AG09309 (cell line): Measurements from ENCODE around the gene CEP85L.

Source experiments
- DNase-seq: peaks from one replicate; pipeline ENCODE4 v3.0.0-alpha.2; 2010; ENCODE audit warnings: low read depth
- H3K4me3 ChIP-seq: 2 replicates; pipeline ENCODE4 v1.5.1; 2011; ENCODE audit warnings: mild to moderate bottlenecking, low read depth, low read length, moderate library complexity; ENCODE audit not compliant: control insufficient read depth
- TF ChIP-seq, protein P1 (sequence below): IDR thresholded peaks from 2 replicates; pipeline ENCODE4 v1.5.1; 2011; ENCODE audit warnings: mild to moderate bottlenecking, low read depth, low read length, inconsistent platforms; ENCODE audit not compliant: insufficient read depth, control insufficient read depth; ENCODE audit errors: missing control alignments

CEP85L gene

GRCh38 chr6:118650582-118651281 is 659 bp downstream of the CEP85L start:
- H3K4me3 ChIP-seq, result peak overlapping the region; percentile 64
- no peak for DNase-seq
- TF ChIP-seq, protein P1, sequence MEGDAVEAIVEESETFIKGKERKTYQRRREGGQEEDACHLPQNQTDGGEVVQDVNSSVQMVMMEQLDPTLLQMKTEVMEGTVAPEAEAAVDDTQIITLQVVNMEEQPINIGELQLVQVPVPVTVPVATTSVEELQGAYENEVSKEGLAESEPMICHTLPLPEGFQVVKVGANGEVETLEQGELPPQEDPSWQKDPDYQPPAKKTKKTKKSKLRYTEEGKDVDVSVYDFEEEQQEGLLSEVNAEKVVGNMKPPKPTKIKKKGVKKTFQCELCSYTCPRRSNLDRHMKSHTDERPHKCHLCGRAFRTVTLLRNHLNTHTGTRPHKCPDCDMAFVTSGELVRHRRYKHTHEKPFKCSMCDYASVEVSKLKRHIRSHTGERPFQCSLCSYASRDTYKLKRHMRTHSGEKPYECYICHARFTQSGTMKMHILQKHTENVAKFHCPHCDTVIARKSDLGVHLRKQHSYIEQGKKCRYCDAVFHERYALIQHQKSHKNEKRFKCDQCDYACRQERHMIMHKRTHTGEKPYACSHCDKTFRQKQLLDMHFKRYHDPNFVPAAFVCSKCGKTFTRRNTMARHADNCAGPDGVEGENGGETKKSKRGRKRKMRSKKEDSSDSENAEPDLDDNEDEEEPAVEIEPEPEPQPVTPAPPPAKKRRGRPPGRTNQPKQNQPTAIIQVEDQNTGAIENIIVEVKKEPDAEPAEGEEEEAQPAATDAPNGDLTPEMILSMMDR, result no peak

DNA sequence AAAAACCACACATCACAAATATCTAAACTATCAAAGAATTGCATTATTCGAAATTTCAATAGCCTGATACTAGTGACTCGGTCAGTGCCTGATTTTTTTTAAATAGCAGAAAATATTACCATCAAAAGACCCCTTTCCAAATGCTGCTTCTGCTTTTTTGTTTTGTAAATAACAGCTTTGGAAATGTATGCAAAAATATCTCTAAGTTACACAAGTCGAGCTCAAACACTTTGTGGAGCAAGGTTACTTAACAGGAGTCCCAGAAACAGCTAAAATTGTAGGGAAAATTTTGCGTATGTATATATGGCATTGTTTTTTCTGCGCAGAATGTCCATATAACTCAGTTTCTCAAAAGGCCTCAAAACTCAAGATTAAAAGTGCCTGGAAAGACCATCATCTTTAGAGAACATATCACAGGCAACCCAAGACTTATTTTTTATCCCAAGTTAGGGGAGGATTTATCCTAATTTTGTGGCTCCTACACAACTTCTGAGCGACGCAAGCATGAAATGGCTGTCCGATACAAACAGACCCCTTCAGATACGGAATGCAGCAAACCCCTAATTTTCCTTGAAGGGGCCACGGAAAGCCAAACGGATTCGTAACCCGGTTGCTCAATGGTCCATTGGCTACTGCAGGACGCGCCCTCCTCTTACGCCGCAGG is 1.3 kb downstream of the CEP85L start:
- TF ChIP-seq, protein P1, result no peak
- H3K4me3 ChIP-seq, result peak overlapping the region; percentile 64
- no peak for DNase-seq

GRCh38 chr6:118648866-118649554 is 2.4 kb downstream of the CEP85L start:
- DNase-seq, result no peak
- no peak overlapping the region; the same call in none of the 2 replicates for H3K4me3 ChIP-seq
- TF ChIP-seq, protein P1, result no peak

DNA sequence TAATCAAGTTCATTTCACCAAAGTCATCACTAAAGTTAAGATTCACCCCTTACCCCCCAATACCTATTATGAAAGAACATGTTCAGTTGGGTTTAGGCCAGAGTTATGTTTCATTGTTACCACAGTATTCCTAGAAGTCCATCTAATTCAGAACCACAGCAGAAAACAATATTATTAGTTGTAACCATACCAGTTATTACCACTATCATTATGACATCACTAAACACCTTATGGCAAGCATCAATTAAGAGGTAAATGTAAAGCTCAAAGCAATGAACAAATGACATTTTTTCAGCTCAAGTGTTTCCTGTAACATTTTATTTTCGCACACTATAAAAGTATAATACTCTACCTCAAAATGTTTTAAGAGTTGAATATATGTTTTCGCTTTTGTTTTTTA is 4.4 kb downstream of the CEP85L start:
- no peak overlapping the region for H3K4me3 ChIP-seq
- no peak for DNase-seq
- TF ChIP-seq, protein P1, result no peak

GRCh38 chr6:118645395-118645794 is 6.0 kb downstream of the CEP85L start:
- TF ChIP-seq, protein P1, result no peak
- no peak for DNase-seq

DNA sequence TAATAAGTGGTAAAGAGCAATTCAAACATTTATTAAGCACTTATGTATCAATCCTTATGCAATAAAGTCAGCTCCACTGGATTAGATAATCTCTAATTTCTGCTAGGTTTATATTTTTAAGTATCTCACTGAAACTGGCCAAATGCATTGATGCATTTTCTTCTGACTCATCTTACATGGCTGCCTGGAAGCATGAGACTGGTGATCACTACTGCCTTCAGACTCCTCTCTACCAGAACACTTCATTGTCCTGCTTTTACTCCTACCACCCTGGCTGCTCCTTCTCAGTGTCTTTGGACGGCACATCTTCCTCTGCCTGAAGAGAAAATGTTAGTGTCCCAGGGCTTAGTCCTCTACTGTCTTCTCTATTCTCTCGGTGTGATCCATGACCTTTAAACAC is 7.4 kb downstream of the CEP85L start:
- DNase-seq, result no peak
- TF ChIP-seq, protein P1, result no peak
- no peak overlapping the region for H3K4me3 ChIP-seq

More at GRCh38 chr6:118645395-118645794, 6.0 kb downstream of the CEP85L start:
- H3K4me3 ChIP-seq, result no peak overlapping the region
